ENCODE results near the gene HSPA12B.

Gene HSPA12B

DNA sequence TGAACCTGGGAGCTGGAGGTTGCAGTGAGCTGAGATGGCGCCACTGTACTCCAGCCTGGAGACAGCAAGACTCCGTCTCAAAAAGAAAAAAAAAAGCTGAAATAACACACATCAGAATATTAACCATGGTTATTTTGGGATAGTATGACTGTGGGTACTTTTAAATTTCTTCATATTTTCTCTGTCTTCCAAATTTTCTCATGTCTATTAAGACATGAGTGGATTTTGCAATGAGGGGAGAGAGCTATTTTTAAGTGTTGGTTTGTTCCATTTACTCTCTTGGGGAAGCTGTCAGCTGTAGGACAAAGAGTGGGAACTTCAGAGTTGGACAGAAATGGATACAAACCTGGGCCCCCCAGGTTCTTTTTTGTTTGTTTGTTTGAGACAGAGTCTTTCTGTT is 24.8 kb downstream of the HSPA12B start:
- no peak overlapping the region for H3K27ac ChIP-seq
- TF ChIP-seq, protein P1, sequence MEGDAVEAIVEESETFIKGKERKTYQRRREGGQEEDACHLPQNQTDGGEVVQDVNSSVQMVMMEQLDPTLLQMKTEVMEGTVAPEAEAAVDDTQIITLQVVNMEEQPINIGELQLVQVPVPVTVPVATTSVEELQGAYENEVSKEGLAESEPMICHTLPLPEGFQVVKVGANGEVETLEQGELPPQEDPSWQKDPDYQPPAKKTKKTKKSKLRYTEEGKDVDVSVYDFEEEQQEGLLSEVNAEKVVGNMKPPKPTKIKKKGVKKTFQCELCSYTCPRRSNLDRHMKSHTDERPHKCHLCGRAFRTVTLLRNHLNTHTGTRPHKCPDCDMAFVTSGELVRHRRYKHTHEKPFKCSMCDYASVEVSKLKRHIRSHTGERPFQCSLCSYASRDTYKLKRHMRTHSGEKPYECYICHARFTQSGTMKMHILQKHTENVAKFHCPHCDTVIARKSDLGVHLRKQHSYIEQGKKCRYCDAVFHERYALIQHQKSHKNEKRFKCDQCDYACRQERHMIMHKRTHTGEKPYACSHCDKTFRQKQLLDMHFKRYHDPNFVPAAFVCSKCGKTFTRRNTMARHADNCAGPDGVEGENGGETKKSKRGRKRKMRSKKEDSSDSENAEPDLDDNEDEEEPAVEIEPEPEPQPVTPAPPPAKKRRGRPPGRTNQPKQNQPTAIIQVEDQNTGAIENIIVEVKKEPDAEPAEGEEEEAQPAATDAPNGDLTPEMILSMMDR (conservative IDR thresholded peaks at IDR 0.05) = no peak

- TF ChIP-seq, protein P1 (conservative IDR thresholded peaks at IDR 0.05) = no peak
Measured at GRCh38 chr20:3758566-3758965, 26.1 kb downstream of the HSPA12B start.

DNA sequence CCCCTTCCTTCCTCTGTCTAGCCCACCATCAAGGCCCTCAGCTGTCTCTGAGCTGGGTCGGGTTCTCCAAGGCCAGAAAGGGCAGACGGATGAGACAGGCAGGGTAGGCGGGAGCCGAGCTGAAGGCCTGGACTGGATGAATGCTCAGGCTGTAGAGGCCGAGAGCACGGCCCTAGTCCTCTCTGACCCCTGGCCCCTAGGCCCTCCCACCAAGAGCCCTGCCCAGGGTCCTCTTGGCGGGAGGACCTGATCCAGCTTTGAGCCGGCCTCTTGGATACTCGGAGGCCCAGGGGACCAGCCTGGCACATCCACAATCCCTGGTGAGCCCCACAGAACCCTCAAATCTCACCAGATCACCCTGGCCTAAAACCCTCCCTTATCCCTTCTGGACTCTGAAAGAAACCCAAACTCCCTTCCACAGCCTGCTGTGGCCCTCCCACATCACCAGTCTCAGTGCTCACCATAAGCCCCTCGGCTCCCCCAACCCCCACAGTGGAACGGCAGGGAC is 26.9 kb downstream of the HSPA12B start:
- TF ChIP-seq, protein P1 (conservative IDR thresholded peaks at IDR 0.05) = no peak
- no peak overlapping the region for H3K27ac ChIP-seq

More at GRCh38 chr20:3758566-3758965, 26.1 kb downstream of the HSPA12B start:
- H3K27ac ChIP-seq = no peak overlapping the region

DNA sequence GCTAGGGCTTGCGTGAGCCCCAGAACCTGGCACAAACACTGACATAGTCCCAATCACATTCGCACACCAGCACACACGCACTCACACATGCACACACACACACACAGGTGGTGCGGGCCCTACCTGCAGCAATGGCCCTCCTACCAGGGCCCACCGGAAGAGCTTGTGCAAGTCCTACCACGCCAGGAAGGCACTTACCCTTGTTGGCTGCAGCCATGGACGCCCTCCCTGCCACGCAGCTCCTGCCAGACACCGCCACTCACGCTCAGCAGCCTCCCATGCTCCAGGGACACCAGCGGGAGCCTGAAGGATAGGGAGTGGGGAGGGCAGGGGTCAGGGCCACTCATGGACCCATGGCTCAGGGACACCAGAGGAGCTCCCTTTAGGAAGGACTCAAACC is 27.4 kb downstream of the HSPA12B start:
- H3K27ac ChIP-seq = no peak overlapping the region
- TF ChIP-seq, protein P1 (conservative IDR thresholded peaks at IDR 0.05) = no peak

- H3K27ac ChIP-seq = no peak overlapping the region
- TF ChIP-seq, protein P1 (conservative IDR thresholded peaks at IDR 0.05) = no peak
Measured at GRCh38 chr20:3760655-3761348, 28.3 kb downstream of the HSPA12B start.

DNA sequence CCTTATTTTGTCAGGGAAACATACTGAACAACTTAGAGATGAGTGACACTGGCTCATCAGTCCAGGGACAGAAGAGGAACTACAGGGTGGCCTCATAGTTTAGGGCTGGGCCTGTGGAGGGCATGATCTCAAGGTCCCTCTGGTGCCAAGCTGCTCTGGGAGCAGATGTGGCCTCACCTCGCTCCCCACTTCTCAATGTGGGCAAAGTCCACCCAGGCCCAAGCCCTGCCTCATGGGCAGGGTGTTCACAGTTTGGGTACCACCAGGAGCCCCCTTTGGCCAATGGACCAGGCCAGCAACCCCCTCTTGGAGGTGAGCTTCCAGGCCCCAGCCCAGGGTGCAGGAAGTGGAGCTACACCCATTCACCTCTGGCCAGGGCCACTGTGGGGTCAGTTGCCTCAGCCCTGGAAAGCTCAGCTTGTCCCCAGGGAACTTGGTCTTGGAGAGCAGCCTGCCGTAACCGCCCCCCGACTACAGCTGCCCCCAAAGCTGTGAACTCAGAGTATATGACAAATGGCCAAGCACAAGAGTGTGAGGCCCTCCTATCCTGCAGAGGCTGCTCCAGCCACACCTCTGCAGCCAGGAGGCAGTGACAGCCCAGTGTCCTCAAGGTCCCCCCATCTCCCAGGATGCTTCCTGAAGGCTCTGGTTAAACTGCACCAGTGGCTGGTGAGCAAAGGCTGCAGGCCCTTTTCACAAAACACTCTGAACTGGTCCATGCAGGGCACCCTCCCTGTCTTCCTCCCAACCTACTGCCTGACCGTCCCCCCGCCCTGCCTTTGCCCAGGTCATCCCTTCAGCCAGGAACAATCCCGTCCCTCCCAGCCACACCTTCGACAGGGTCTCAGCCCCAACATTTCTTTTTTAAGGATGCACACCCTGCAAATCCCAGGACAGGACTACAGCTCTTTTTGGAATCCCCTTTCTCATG is 31.5 kb downstream of the HSPA12B start:
- TF ChIP-seq, protein P1 (conservative IDR thresholded peaks at IDR 0.05) = no peak
- no peak overlapping the region for H3K27ac ChIP-seq

- TF ChIP-seq, protein P1 (conservative IDR thresholded peaks at IDR 0.05) = no peak
- no peak overlapping the region for H3K27ac ChIP-seq
Measured at GRCh38 chr20:3764659-3765058, 32.2 kb downstream of the HSPA12B start.

Measured in VCaP (cell line).